Fibroblast of the aortic adventitia (primary cell): ENCODE measurements around the gene NUDT4. TPM values are rescaled to one million over a fixed set of nuclear protein-coding genes. Genes with fewer than 3 reads are reported as not detected.

Experiments used
- DNase-seq: peaks from one replicate; pipeline ENCODE4 v3.0.0-alpha.2; 2010; ENCODE audit warnings: low read depth
- H3K4me3 ChIP-seq: 2 replicates; pipeline ENCODE4 v1.5.1; 2011; ENCODE audit warnings: low read depth, mild to moderate bottlenecking, control low read depth, low read length, moderate library complexity
- CTCF ChIP-seq: IDR thresholded peaks from 2 replicates; pipeline ENCODE4 v1.5.1; 2011; ENCODE audit warnings: mild to moderate bottlenecking, low read length, control low read depth, inconsistent platforms; ENCODE audit not compliant: insufficient read depth
- total RNA-seq: library from RNA; depleted of rRNA; stranded (reverse); fragments of >200 nt; gene quantifications from 2 replicates; pipeline ENCODE4 v1.2.3, GENCODE V29; 2012; ENCODE audit warnings: low replicate concordance

The NUDT4 gene
- total RNA-seq, 1 donor, result 185 TPM

GRCh38 chr12:93365616-93366405 is 11.9 kb upstream of the NUDT4 start:
- no peak overlapping the region for H3K4me3 ChIP-seq
- peak; percentile 70 for DNase-seq
- no peak for TF ChIP-seq CTCF

GRCh38 chr12:93366422-93366821 is 11.3 kb upstream of the NUDT4 start:
- H3K4me3 ChIP-seq, result no peak overlapping the region
- no peak for DNase-seq
- TF ChIP-seq CTCF, result no peak

- DNase-seq, result no peak
- no peak overlapping the region for H3K4me3 ChIP-seq
- no peak for TF ChIP-seq CTCF
These were observed 9.0 kb upstream of the NUDT4 start for GRCh38 chr12:93368766-93369165.

- TF ChIP-seq CTCF, result no peak
- no peak overlapping the region for H3K4me3 ChIP-seq
- no peak for DNase-seq
These were observed 8.2 kb upstream of the NUDT4 start for GRCh38 chr12:93369505-93369904.

DNA sequence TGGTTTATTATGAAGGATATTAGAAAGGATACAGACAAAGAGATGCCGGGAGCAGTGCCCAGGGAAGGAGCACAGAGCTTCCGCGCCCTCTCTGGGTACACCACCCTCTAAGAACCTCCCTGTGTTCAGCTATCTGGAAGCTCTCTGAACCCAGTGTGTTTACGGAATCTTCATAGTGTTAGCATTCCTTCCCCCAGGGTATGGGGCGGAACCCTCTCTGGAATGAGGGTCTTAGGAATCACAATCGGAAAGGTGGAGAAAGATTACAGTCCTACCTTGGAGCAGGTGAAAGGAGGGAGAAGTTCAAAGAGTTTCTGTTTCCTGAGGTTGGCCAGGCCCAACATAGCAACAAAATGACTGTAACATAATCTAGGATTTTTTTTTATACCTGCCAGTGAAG is 6.8 kb upstream of the NUDT4 start:
- no peak overlapping the region for H3K4me3 ChIP-seq
- no peak for TF ChIP-seq CTCF
- no peak for DNase-seq

DNA sequence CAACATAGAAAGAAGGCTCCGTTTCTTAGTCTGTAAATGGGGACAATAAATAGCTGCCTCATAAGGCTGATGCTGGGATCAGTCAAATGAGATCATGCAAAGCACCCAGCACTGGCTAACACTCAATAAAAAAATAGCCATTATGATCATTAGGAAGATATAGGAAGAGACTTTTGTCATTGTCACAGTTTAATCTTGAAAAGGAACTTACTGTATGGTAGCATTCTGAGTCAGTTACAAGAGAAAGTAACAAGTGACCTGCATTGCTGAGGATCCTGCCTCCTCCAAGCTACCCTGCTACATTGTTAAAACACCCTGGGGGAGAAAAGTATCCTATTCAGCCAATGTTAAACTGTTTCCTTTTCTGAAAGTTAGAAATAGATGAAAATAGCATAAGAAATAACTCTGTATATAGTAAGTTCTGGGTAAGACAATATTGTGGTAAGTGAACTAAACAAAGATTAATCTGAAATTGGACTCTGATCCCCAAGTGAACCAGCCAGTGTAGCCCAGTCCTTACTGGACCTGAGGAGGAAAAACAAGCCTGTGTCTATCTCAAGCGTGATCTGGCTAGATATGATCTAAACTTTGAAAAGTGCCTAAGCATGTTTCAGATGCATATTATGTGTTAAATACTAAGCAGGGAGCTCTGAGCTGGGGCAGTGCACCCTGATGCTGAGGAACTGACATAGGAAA is 3.6 kb upstream of the NUDT4 start:
- H3K4me3 ChIP-seq, result no peak overlapping the region
- no peak for DNase-seq
- no peak for TF ChIP-seq CTCF
